A673 (cell line): ENCODE data around the gene MINDY4. TPM values are rescaled to one million over a fixed set of nuclear protein-coding genes. Genes with fewer than 3 reads are reported as not detected.

Experiments
- BruUV-seq: library from RNA; stranded (reverse); fragments of 400-500 nt; replicated peaks from 2 replicates; lab custom pipeline; 2021; lab: Mats Ljungman, UMichigan
- CTCF ChIA-PET: fragments of 300-600 bp; sonication (Branson Sonifier 250); formaldehyde crosslinking; loops from one replicate; lab custom pipeline; 2022; ENCODE audit warnings: antibody characterized with exemption; lab: Charles Lee
- POLR2A ChIA-PET: fragments of 300-600 bp; sonication (Branson Sonifier 250); formaldehyde crosslinking; loops from one replicate; lab custom pipeline; 2022; ENCODE audit warnings: antibody characterized with exemption; ENCODE audit not compliant: low non-redundant PET; lab: Charles Lee
- DNase-seq: peaks from one replicate; pipeline ENCODE4 v3.0.0-alpha.2; 2015; ENCODE audit warnings: low spot score
- H3K27ac ChIP-seq: fragments of 200-600 bp; sonication (generic); 2 replicates; pipeline ENCODE4 v1.5.1; 2016; ENCODE audit warnings: mixed run types, low read depth, mild to moderate bottlenecking, mixed read lengths, antibody characterized with exemption, low read length; ENCODE audit not compliant: poor library complexity, severe bottlenecking
- H3K27me3 ChIP-seq: fragments of 200-600 bp; sonication (generic); replicated peaks from 2 replicates; pipeline ENCODE4 v1.6.1; 2017; ENCODE audit warnings: mixed run types, low read depth, mild to moderate bottlenecking, mixed read lengths, antibody characterized with exemption, low read length; ENCODE audit not compliant: insufficient read depth, poor library complexity
- H3K36me3 ChIP-seq: fragments of 200-600 bp; sonication (generic); 2 replicates; pipeline ENCODE4 v1.6.1; 2016; ENCODE audit warnings: mixed run types, mild to moderate bottlenecking, mixed read lengths, antibody characterized with exemption, low read length; ENCODE audit not compliant: insufficient read depth, poor library complexity, severe bottlenecking
- H3K4me1 ChIP-seq: fragments of 200-600 bp; sonication (generic); 2 replicates; pipeline ENCODE4 v1.6.1; 2017; ENCODE audit warnings: mixed run types, mild to moderate bottlenecking, mixed read lengths, antibody characterized with exemption, low read length; ENCODE audit not compliant: insufficient read depth, poor library complexity, severe bottlenecking
- H3K4me3 ChIP-seq: fragments of 200-600 bp; sonication (generic); 2 replicates; pipeline ENCODE4 v1.5.1; 2016; ENCODE audit warnings: low read depth, mixed run types, mild to moderate bottlenecking, mixed read lengths, low read length; ENCODE audit not compliant: poor library complexity, severe bottlenecking
- H3K9me3 ChIP-seq: fragments of 200-600 bp; sonication (generic); 2 replicates; pipeline ENCODE4 v1.6.1; 2016; ENCODE audit warnings: mixed run types, low read depth, mild to moderate bottlenecking, mixed read lengths, antibody characterized with exemption, low read length; ENCODE audit not compliant: poor library complexity, severe bottlenecking
- CTCF ChIP-seq: fragments of 300-800, 200-600 bp; sonication (generic); conservative IDR thresholded peaks from 2 replicates; pipeline ENCODE4 v1.5.1; 2017; ENCODE audit warnings: low read depth, mild to moderate bottlenecking, antibody characterized with exemption, low read length, moderate library complexity, mixed read lengths
- EZH2 ChIP-seq: fragments of 200-600 bp; sonication (generic); IDR thresholded peaks from 2 replicates; pipeline ENCODE4 v1.6.1; 2017; ENCODE audit warnings: borderline replicate concordance, low read depth, mild to moderate bottlenecking, mixed read lengths, antibody characterized with exemption, low read length; ENCODE audit not compliant: poor library complexity, severe bottlenecking
- intact Hi-C: fragments of 100-400 bp; cut with micrococcal nuclease; formaldehyde crosslinking; loops from one replicate; pipeline ENCODE4 v1.10.0; 2022; ENCODE audit not compliant: unreplicated experiment
- total RNA-seq: library from RNA; stranded (reverse); gene quantifications from 2 replicates; pipeline ENCODE4 v1.2.3, GENCODE V29; 2021

MINDY4 gene
- total RNA-seq, 1 experiment from 2014 or later = 3.8 TPM

GRCh38 chr7:30916767-30917166, 145.6 kb downstream of the MINDY4 start:
- Histone ChIP-seq H3K27me3 (no peaks in the 10 kb centered on the region), H3K9me3 (no peaks in the 10 kb centered on the region), H3K4me1 (no peaks in the 10 kb centered on the region), H3K27ac (no peak overlapping the region), H3K4me3 (no peak overlapping the region), H3K36me3 (no peaks in the 10 kb centered on the region)
- no TSS peak for BruUV-seq
- TF ChIP-seq EZH2 (no peak), CTCF (no peak)
- CTCF ChIA-PET = interaction anchor here (1.1 kb wide), 1 partner anchor 22 kb away, joined by 3 read pairs; no protein-coding TSS in a partner anchor
- no peak for DNase-seq
- POLR2A ChIA-PET = no interaction called here
- intact Hi-C loops = no loop called here

DNA sequence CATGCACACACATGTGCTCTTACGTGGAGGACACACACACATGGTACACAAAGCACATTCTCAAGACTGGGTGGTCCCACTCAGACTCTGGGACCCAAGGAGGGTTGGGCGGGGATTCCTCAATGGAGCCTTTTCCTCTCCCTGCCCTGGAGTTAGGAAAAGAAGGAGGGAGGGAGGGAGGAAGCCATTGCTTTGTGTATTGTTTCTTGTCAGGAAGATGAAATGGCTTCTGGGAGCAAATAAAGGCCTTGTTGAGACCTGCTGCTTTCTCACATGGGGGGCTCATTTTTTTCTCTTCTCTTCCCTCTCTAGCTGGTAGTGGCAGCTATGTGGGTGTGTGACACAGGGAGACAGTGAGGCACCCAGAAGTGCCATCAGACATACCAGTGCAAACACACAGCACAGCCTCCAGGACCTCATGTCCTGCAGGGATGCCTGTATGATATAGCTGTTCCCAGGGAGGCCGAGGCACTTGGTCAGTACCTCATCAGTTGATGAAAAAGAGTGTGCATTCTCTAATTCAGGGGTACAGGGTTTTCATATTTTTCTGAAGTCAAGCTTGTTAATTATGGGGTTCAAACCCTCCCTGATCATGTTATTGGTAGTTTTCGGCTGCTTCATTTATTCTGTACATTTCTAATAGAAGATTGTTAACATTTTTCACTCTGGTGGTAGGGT, 146.1 kb downstream of the MINDY4 start:
- intact Hi-C loops = no loop called here
- no TSS peak for BruUV-seq
- H3K4me3 ChIP-seq = no peak overlapping the region
- H3K27ac ChIP-seq = no peak overlapping the region
- no peaks in the 10 kb centered on the region for H3K4me1 ChIP-seq
- no peak for DNase-seq
- no peaks in the 10 kb centered on the region for H3K36me3 ChIP-seq
- TF ChIP-seq EZH2 (no peak), CTCF (no peak)
- CTCF ChIA-PET = interaction anchor here (1.1 kb wide), 1 partner anchor 21 kb away, joined by 3 read pairs; no protein-coding TSS in a partner anchor
- POLR2A ChIA-PET = no interaction called here
- no peaks in the 10 kb centered on the region for H3K27me3 ChIP-seq
- H3K9me3 ChIP-seq = no peaks in the 10 kb centered on the region

DNA sequence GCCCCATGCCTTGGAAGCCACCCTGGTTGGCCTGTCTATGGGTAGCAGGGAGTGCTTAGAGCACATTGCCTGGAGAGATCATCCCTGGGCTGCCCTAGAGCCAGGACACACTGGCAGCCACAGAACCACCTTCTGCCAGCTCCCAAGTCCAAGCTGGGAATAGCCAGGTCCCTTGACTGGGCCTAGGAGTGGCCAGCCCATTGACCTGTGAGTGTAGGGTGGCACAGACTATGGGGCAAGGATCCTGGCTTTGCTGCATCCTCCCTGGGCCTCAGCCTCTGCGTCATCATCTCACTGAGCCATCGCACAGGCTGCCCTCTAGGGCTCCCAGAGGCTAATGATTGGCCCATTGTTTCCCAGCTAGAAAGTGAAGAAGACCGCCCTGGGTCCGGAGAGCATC, 147.5 kb downstream of the MINDY4 start:
- TF ChIP-seq CTCF = no peak
- TF ChIP-seq EZH2 = no peak
- H3K27ac ChIP-seq = no peak overlapping the region
- ChIA-PET CTCF (interaction anchor here (0.7 kb wide), 1 partner anchor 607 kb away, joined by 4 read pairs; no protein-coding TSS in a partner anchor), POLR2A (no interaction called here)
- BruUV-seq = no TSS peak
- no peaks in the 10 kb centered on the region for H3K4me1 ChIP-seq
- no peaks in the 10 kb centered on the region for H3K36me3 ChIP-seq
- H3K4me3 ChIP-seq = no peak overlapping the region
- H3K9me3 ChIP-seq = no peaks in the 10 kb centered on the region
- H3K27me3 ChIP-seq = no peaks in the 10 kb centered on the region
- no peak for DNase-seq
- intact Hi-C loops = no loop called here
